GM12892 (cell line): ENCODE data around the gene C1orf53.
"Not testable (repeated sequence)": the region's sequence is repeated elsewhere in the genome, so short reads cannot be mapped to it uniquely, and the experiment has no call there.

Source experiments
- DNase-seq: peaks from one replicate; pipeline ENCODE4 v3.0.0; 2011; ENCODE audit not compliant: insufficient read length
- FAIRE-seq: peaks from 2 replicates; lab custom pipeline; 2011; peaks lifted over from hg19 to GRCh38; lab: Jason Lieb, UNC
- POLR2A ChIP-seq: IDR thresholded peaks from 2 replicates; pipeline ENCODE4 v1.6.1; 2011; ENCODE audit warnings: low read depth, low read length, control low read depth
- POLR2AphosphoS5 ChIP-seq: IDR thresholded peaks from 2 replicates; pipeline ENCODE4 v1.6.1; 2011; ENCODE audit warnings: low read depth, low read length, control low read depth
- TAF1 ChIP-seq: IDR thresholded peaks from 2 replicates; pipeline ENCODE4 v1.6.1; 2011; ENCODE audit warnings: low read depth, mild to moderate bottlenecking, control low read depth, low read length, borderline replicate concordance

C1orf53 gene

DNA sequence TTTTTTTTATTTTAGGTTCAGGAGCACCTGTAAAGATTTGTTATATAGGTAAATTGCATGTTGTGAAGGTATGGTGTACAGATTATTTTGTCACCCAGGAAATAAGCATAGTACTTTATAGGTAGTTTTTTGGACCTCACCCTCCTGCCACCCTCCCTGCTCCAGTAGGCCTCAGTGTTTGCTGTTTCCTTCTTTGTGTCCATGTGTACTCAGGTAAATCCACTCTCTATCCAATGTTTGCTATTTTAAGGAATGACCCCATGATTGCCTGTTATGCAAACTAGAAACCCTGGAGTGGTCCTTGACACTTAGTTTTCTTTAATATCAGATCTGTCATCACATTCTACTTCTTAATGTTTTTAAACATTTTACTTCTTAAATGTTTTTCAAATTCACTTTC is 48.7 kb downstream of the C1orf53 start:
- no peak for TF ChIP-seq POLR2AphosphoS5
- no peak for TF ChIP-seq POLR2A
- no peak for TF ChIP-seq TAF1
- DNase-seq (no peak), FAIRE-seq (no peak)

DNA sequence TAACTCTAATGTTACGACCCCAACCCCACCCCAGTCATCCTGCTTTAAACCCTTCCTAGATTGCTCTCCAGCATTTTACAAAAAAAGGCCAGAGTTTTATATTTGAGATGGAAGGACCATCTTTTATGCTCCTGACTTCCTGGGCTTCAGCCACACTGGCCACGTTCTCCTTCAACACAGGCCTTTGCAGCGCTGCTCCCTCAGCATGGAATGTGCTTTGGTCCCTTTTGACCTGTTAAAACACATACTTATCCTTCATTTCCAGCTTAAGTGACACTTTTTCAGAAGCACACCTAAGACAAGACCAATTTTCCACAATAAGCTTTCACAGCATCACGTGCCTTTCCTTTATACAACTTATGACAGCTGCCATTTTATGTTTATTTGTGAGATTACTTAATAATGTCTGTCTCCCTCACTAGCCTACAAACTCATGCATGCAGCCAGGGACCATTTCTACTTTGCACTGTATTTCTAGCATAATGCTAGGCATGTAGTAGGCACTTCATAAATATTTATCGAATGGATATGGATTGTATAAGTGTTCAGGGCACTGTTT is 49.3 kb downstream of the C1orf53 start:
- TF ChIP-seq POLR2A: no peak
- TF ChIP-seq POLR2AphosphoS5: no peak
- no peak for TF ChIP-seq TAF1
- FAIRE-seq: no peak
- DNase-seq: no peak

DNA sequence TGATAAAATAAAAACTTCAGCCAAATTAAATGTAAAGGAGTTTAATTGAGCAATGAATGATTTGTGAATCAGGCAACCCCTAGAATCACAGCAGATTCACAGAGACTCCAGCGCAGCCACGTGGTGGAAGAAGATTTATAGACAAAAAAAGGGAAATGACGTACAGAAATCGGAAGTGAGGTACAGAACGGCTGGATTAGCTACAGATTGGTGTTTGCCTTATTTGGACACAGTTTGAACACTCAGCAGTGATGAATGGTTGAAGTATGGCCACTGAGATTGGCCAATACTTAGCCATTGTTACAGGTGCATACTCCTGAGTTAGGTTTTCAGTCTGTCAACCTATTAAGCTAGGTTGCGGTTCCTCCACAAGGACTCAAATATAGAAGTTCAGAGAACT is 51.0 kb downstream of the C1orf53 start:
- DNase-seq, FAIRE-seq: not testable (repeated sequence)

DNA sequence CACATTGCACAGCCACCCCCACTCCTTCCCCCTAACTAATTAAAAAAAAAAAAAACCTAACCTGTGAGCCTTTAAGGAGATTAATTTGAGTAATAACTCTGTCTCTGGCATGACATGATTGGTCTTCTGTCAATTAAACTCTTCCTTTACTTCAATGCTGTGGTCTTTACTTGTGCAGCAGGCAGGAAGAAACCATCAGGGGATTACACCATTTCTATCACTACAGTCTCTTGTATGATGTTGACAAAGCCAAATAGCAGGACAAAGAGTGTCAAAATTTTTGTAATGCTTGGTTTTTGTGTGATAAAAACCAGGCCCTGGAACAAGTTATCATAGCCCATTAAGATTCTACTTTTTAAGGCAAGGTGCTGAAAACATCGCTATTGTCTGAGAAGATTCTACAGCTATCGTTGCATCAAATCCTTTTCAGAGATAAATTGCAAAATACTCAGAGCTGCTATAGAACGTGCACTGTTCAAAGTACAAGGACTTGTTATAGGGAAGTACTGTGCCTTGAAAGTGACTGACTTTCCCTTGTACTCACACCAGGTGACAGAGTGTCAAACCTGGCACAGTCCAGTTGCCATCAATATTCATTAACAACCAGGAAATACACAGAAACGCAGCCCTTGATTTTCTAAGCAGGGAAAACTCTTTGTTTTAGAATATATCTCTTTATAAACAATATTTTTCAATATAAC is 52.4 kb downstream of the C1orf53 start:
- FAIRE-seq: no peak
- DNase-seq: no peak
- TF ChIP-seq TAF1 (no peak), POLR2AphosphoS5 (no peak), POLR2A (no peak)

DNA sequence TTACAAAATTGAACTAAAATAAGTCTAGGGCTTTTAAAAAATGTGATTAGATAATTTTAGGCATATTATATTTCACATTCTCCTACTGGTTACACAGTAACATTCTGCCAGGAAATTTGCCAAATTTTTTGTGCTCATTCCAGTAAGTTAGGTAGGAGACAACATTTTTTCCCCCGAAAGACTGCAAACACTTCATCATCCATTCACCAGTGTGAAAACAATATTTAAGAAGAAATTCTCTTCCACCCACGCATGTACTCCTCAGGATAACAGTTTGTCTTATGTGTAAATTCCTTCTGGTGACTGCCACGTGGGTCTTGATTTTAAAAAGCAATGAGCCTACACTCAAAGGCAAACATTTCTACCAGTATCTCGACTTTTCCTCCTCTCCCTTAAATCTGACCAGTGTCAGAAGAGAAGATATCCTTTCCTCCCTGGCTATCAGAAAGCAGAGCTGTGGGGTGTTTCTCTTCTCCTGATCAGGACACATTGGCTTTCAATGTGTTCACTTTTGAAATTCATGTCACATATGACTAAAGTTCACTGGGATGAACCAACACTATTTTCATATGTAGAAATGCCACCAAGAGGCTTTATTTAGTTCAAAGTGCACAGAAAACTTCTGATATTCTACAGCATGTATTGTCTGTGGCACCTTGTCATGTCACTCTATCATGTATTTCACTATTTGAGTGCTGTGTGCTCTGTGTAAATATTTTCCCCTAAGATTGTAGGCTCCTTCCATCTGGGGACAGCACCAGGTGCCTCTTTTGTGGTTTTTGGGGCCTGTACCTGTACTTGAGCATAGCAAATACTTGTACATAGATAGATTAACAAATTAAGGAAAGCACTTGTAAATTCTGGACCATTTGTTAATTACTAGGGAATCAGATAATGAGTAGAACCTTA is 53.3 kb downstream of the C1orf53 start:
- no peak for FAIRE-seq
- TF ChIP-seq POLR2AphosphoS5 (no peak), POLR2A (no peak), TAF1 (no peak)
- no peak for DNase-seq
